H1 (cell line): Measurements from ENCODE around the gene IFIT1. TPM values are rescaled to one million over a fixed set of nuclear protein-coding genes. Genes with fewer than 3 reads are reported as not detected.

ENCODE experiments used
- CTCF ChIA-PET: fragments of 300-600 bp; sonication (Branson Sonifier 250); formaldehyde crosslinking; loops from one replicate; lab custom pipeline; 2021; ENCODE audit not compliant: partially characterized antibody; lab: Charles Lee
- POLR2A ChIA-PET: fragments of 300-600 bp; sonication (Branson Sonifier 250); formaldehyde crosslinking; loops from one replicate; lab custom pipeline; 2021; ENCODE audit warnings: inconsistent platforms; ENCODE audit not compliant: partially characterized antibody; lab: Charles Lee
- DNase-seq, 2 experiments: peaks; one replicate each; pipeline versions ENCODE4 v3.0.0 to v3.0.0-alpha.2; 2010 to 2022; ENCODE audit warnings: low spot score in 2 of 2, low read depth in 1 of 2, mixed read lengths in 1 of 2
- FAIRE-seq: peaks from 2 replicates; lab custom pipeline; 2011; peaks lifted over from hg19 to GRCh38; lab: Jason Lieb, UNC
- H2AFZ ChIP-seq: 2 replicates; pipeline ENCODE4 v1.8.1; 2012; ENCODE audit warnings: low read length, inconsistent platforms
- H2AK5ac ChIP-seq: 2 replicates; pipeline ENCODE4 v1.6.1; 2013; ENCODE audit warnings: low read depth, low read length
- H2BK120ac ChIP-seq: replicated peaks from 2 replicates; pipeline ENCODE3; 2013; ENCODE audit warnings: low read depth, low read length, inconsistent platforms
- H2BK12ac ChIP-seq: 2 replicates; pipeline ENCODE4 v1.6.1; 2013; ENCODE audit warnings: low read depth, low read length
- H2BK15ac ChIP-seq: 2 replicates; pipeline ENCODE4 v1.6.1; 2013; ENCODE audit warnings: low read length
- H2BK20ac ChIP-seq: 2 replicates; pipeline ENCODE4 v1.6.1; 2013; ENCODE audit warnings: low read length
- H2BK5ac ChIP-seq: 2 replicates; pipeline ENCODE4 v1.6.1; 2013; ENCODE audit warnings: low read depth, low read length
- H3K14ac ChIP-seq: 2 replicates; pipeline ENCODE4 v1.6.1; 2013; ENCODE audit warnings: inconsistent platforms; ENCODE audit not compliant: insufficient read length
- H3K18ac ChIP-seq: 2 replicates; pipeline ENCODE4 v1.6.1; 2013; ENCODE audit warnings: low read length; ENCODE audit errors: extremely low read depth
- H3K23ac ChIP-seq: 2 replicates; pipeline ENCODE4 v1.6.1; 2013; ENCODE audit warnings: inconsistent platforms; ENCODE audit not compliant: insufficient read length
- H3K23me2 ChIP-seq: 2 replicates; pipeline ENCODE4 v1.6.1; 2013; ENCODE audit warnings: low read depth, low read length
- H3K27ac ChIP-seq: 2 replicates; pipeline ENCODE4 v1.6.1; 2011; ENCODE audit warnings: low read depth, low read length, inconsistent platforms
- H3K27me3 ChIP-seq, 4 experiments: replicated peaks in 1 of 4; 1 replicate in 1 of 4; 2 replicates in 3 of 4; pipeline versions ENCODE4 v1.6.1 to v1.8.1; 2011 to 2013; ENCODE audit warnings: low read length in 3 of 4, mild to moderate bottlenecking in 3 of 4, inconsistent platforms in 2 of 4, mixed read lengths in 2 of 4, moderate library complexity in 1 of 4; ENCODE audit not compliant: control insufficient read depth in 3 of 4, insufficient read depth in 3 of 4; ENCODE audit errors: extremely low read depth in 1 of 4
- H3K36me3 ChIP-seq, 4 experiments: 2 replicates each; pipeline versions ENCODE4 v1.6.1 to v1.8.1; 2011 to 2013; ENCODE audit warnings: mild to moderate bottlenecking in 4 of 4, low read length in 3 of 4, moderate library complexity in 2 of 4, control low read depth in 1 of 4, inconsistent platforms in 1 of 4; ENCODE audit not compliant: insufficient read depth in 4 of 4, control insufficient read depth in 2 of 4
- H3K4ac ChIP-seq: replicated peaks from 2 replicates; pipeline ENCODE3; 2013; ENCODE audit warnings: low read length, low read depth, mixed read lengths, inconsistent platforms; ENCODE audit not compliant: insufficient read length
- H3K4me1 ChIP-seq, 4 experiments: replicated peaks in 1 of 4; 1 replicate in 1 of 4; 2 replicates in 3 of 4; pipeline versions ENCODE4 v1.6.1 to v1.8.1; 2011 to 2013; ENCODE audit warnings: low read length in 3 of 4, inconsistent platforms in 2 of 4, mixed read lengths in 1 of 4; ENCODE audit not compliant: insufficient read depth in 4 of 4, control insufficient read depth in 3 of 4
- H3K4me2 ChIP-seq, 2 experiments: 2 replicates each; pipeline versions ENCODE4 v1.6.1 to v1.8.1; 2011 to 2013; ENCODE audit warnings: low read depth in 2 of 2, low read length in 2 of 2, control low read depth in 1 of 2, inconsistent platforms in 1 of 2, mild to moderate bottlenecking in 1 of 2; ENCODE audit not compliant: insufficient read depth in 1 of 2
- H3K4me3 ChIP-seq, 4 experiments: fragments of 200-600, 300-600 bp in 1 of 4; sonication (generic), shearing (Covaris generic), sonication (Bioruptor Twin) in 1 of 4; 2 replicates each; pipeline versions ENCODE4 v1.5.1 to v1.8.1; 2011 to 2016; ENCODE audit warnings: low read length in 4 of 4, low read depth in 3 of 4, control low read depth in 2 of 4, inconsistent platforms in 2 of 4, mild to moderate bottlenecking in 2 of 4, mixed read lengths in 1 of 4, moderate library complexity in 1 of 4; ENCODE audit not compliant: insufficient read depth in 2 of 4; ENCODE audit errors: extremely low read depth in 1 of 4
- H3K56ac ChIP-seq: replicated peaks from 2 replicates; pipeline ENCODE3; 2013; ENCODE audit warnings: low read depth, mild to moderate bottlenecking, mixed read lengths, low read length, inconsistent platforms; ENCODE audit not compliant: insufficient read length
- H3K79me1 ChIP-seq: 2 replicates; pipeline ENCODE4 v1.6.1; 2013; ENCODE audit warnings: low read depth, low read length, control low read depth
- H3K79me2 ChIP-seq, 2 experiments: 2 replicates each; pipeline versions ENCODE4 v1.6.1 to v1.8.1; 2012 to 2013; ENCODE audit warnings: low read length in 2 of 2, mild to moderate bottlenecking in 2 of 2, inconsistent platforms in 1 of 2; ENCODE audit not compliant: insufficient read depth in 2 of 2, control insufficient read depth in 1 of 2
- H3K9ac ChIP-seq, 4 experiments: replicated peaks in 1 of 4; 1 replicate in 1 of 4; 2 replicates in 3 of 4; pipeline versions ENCODE4 v1.6.1 to v1.8.1; 2011 to 2013; ENCODE audit warnings: low read depth in 3 of 4, low read length in 3 of 4, control low read depth in 2 of 4, mild to moderate bottlenecking in 2 of 4, moderate library complexity in 2 of 4, inconsistent platforms in 1 of 4; ENCODE audit errors: extremely low read depth in 1 of 4
- H3K9me3 ChIP-seq, 2 experiments: 2 replicates each; pipeline versions ENCODE4 v1.6.1 to v1.8.1; 2012 to 2013; ENCODE audit warnings: mild to moderate bottlenecking in 2 of 2, moderate library complexity in 2 of 2, control low read depth in 1 of 2, inconsistent platforms in 1 of 2, low read depth in 1 of 2, low read length in 1 of 2, mixed read lengths in 1 of 2; ENCODE audit not compliant: insufficient read depth in 2 of 2
- H4K20me1 ChIP-seq, 2 experiments: replicated peaks in 1 of 2; 2 replicates each; pipeline versions ENCODE3 to v1.8.1; 2011 to 2013; ENCODE audit warnings: inconsistent platforms in 2 of 2, low read length in 2 of 2, mild to moderate bottlenecking in 1 of 2; ENCODE audit not compliant: insufficient read depth in 2 of 2, control insufficient read depth in 1 of 2
- H4K5ac ChIP-seq: 2 replicates; pipeline ENCODE4 v1.6.1; 2013; ENCODE audit warnings: low read length, low read depth, mixed read lengths, inconsistent platforms; ENCODE audit not compliant: insufficient read length
- H4K8ac ChIP-seq: 2 replicates; pipeline ENCODE4 v1.8.0; 2013; ENCODE audit warnings: mild to moderate bottlenecking, moderate library complexity, low read length, inconsistent platforms; ENCODE audit not compliant: insufficient read depth; ENCODE audit errors: extremely low read depth
- H4K91ac ChIP-seq: replicated peaks from 2 replicates; pipeline ENCODE3; 2013; ENCODE audit warnings: low read length, mixed read lengths, inconsistent platforms; ENCODE audit not compliant: insufficient read length
- BRCA1 ChIP-seq: IDR thresholded peaks from 2 replicates; pipeline ENCODE4 v1.6.1; 2012; ENCODE audit warnings: low read depth, low read length, improper control_type of control experiment
- HDAC2 ChIP-seq, 2 experiments: fragments of 300-600 bp in 1 of 2; sonication (generic) in 1 of 2; IDR thresholded peaks; 2 replicates each; pipeline ENCODE4 v1.6.1; 2011 to 2012; ENCODE audit warnings: low read depth in 2 of 2, low read length in 2 of 2, mild to moderate bottlenecking in 2 of 2, moderate library complexity in 2 of 2, borderline replicate concordance in 1 of 2, inconsistent platforms in 1 of 2
- MAFK ChIP-seq: IDR thresholded peaks from 2 replicates; pipeline ENCODE4 v1.6.1; 2012; ENCODE audit warnings: low read depth, mild to moderate bottlenecking, improper control_type of control experiment, low read length
- PHF8 ChIP-seq: fragments of 200-600 bp; sonication (generic); conservative IDR thresholded peaks from 2 replicates; pipeline ENCODE4 v1.7.1; 2012; ENCODE audit warnings: low read depth, mild to moderate bottlenecking, inconsistent platforms, low read length, moderate library complexity
- SIRT6 ChIP-seq: IDR thresholded peaks from one replicate; pipeline ENCODE4 v1.7.1; 2012; ENCODE audit warnings: low read length, inconsistent platforms
- TCF12 ChIP-seq: IDR thresholded peaks from 2 replicates; pipeline ENCODE4 v1.6.1; 2011; ENCODE audit warnings: low read depth, mild to moderate bottlenecking, low read length
- WGBS, 2 experiments: shearing (Covaris generic) in 1 of 2; methylation state at CpG; one replicate each; pipeline versions ENCODE4 v1.1.6 to v1.1.7; 2013 to 2015; ENCODE audit warnings: low lambda C conversion rate in 2 of 2, mixed read lengths in 2 of 2, inconsistent platforms in 1 of 2, low coverage in 1 of 2, missing lambda C conversion rate in 1 of 2; ENCODE audit not compliant: insufficient replicate concordance in 2 of 2, insufficient coverage in 1 of 2, insufficient read length in 1 of 2; ENCODE audit errors: extremely low coverage in 1 of 2, missing lambda C conversion rate in 1 of 2; 5-methylcytosine and 5-hydroxymethylcytosine counted together
- polyA plus RNA-seq, 7 experiments: library from polyadenylated mRNA; depleted of rRNA in 3 of 7; stranded (reverse) in 5 of 7; unstranded in 2 of 7; fragments of >200 nt in 5 of 7; fragments of 200-250 nt in 2 of 7; gene quantifications; 1 replicate in 5 of 7; 2 replicates in 1 of 7; 4 replicates in 1 of 7; pipeline versions ENCODE4 v1.2.1 to v1.2.3, GENCODE V29; 2011 to 2013; ENCODE audit warnings: missing spikeins in 2 of 7, mixed read lengths in 2 of 7
- total RNA-seq: library from RNA; stranded (reverse); fragmentation: NEBNext Ultra II Directional; extraction: Animal tissue kit (Norgen Biotek cat#: 25700); gene quantifications from 2 replicates; pipeline ENCODE4 v1.2.1, GENCODE V29; 2021
- TF ChIP-seq, protein P1 (sequence below): IDR thresholded peaks from 2 replicates; pipeline ENCODE4 v1.6.1; 2012; ENCODE audit warnings: inconsistent platforms

The IFIT1 gene
- total and polyA plus RNA-seq, 2 of the 8 experiments (the other 6 are each of a cell fraction or from before 2014, with no cell fraction given): 0.94 to 1.5 TPM

DNA sequence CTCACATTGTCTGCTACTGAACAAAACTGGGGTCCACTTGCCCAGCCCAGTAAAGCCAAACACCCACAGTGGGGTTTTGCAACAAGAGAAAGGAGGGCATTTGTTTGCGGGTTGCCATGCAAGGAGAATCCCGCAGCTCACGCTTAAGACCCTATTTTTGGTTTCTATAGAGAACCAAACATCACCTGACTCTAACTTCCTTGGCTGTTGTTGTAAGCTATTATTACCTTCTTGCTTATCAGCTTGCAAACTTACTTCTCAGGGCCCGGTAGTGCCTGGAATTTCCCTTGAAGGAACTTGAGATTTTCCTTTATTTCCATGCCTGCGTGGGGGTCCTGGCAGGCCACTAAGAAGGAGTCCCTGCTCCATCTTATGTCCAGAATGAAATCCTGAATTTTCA, 43.9 kb upstream of the IFIT1 start:
- H3K56ac ChIP-seq: no peak overlapping the region
- no peak overlapping the region for H3K23ac ChIP-seq
- H4K20me1 ChIP-seq: no peaks in the 10 kb centered on the region
- WGBS, 2 experiments: 70% methylated on average over 5 of the region's 5 CpGs; no CpG with 5 or more reads in 1 of the 2 experiments
- H2BK120ac ChIP-seq: no peak overlapping the region
- H3K4me3 ChIP-seq: no peak overlapping the region
- peak overlapping the region in 1 of 2 experiments; percentile 24; a peak in 1 of 4 replicates for H3K4me2 ChIP-seq
- no peak overlapping the region for H3K14ac ChIP-seq
- no peak overlapping the region for H2BK12ac ChIP-seq
- no peak overlapping the region for H2BK5ac ChIP-seq
- no peaks in the 10 kb centered on the region for H3K27me3 ChIP-seq
- H3K79me2 ChIP-seq: no peaks in the 10 kb centered on the region
- ChIA-PET CTCF (interaction anchor here (3.8 kb wide), 1 partner anchor 21 kb away, joined by 21 read pairs; no protein-coding TSS in a partner anchor), POLR2A (interaction anchor here (1.2 kb wide), 1 partner anchor 32 kb away, joined by 3 read pairs; no protein-coding TSS in a partner anchor)
- H4K91ac ChIP-seq: no peak overlapping the region
- no peak overlapping the region for H2AK5ac ChIP-seq
- DNase-seq (no peak), FAIRE-seq (no peak)
- H3K36me3 ChIP-seq: no peaks in the 10 kb centered on the region
- no peak overlapping the region for H4K5ac ChIP-seq
- no peak overlapping the region for H4K8ac ChIP-seq
- H2BK20ac ChIP-seq: 0 out of 2 replicates have a peak overlapping the region, but pooled peaks have one; percentile 53
- H3K4me1 ChIP-seq: peaks cover 7 to 25% (median 21%) of the 10 kb centered on the region in 4 experiments; a peak in 6 of 7 replicates
- H2AFZ ChIP-seq: no peak overlapping the region
- TF ChIP-seq SIRT6: no peak
- TF ChIP-seq MAFK: no peak
- no peak for TF ChIP-seq TCF12
- TF ChIP-seq, protein P1, sequence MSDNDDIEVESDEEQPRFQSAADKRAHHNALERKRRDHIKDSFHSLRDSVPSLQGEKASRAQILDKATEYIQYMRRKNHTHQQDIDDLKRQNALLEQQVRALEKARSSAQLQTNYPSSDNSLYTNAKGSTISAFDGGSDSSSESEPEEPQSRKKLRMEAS: no peak
- no peak for TF ChIP-seq BRCA1
- TF ChIP-seq HDAC2 (IDR thresholded peaks at IDR 0.05; ENCODE audit: borderline replicate concordance in 1 of 2, low read depth in 2 of 2, low read length in 2 of 2): no peak
- TF ChIP-seq PHF8: no peak
- no peak overlapping the region for H3K4ac ChIP-seq
- no peak overlapping the region for H3K18ac ChIP-seq
- no peak overlapping the region for H3K27ac ChIP-seq
- H2BK15ac ChIP-seq: no peak overlapping the region
- H3K9ac ChIP-seq: no peak overlapping the region
- H3K9me3 ChIP-seq: no peaks in the 10 kb centered on the region
- H3K23me2 ChIP-seq: no peaks in the 10 kb centered on the region
- no peaks in the 10 kb centered on the region for H3K79me1 ChIP-seq
